Globus pallidus (tissue), 1 donor: ENCODE data around the gene AARSD1.
"Not testable (repeated sequence)": the region's sequence is repeated elsewhere in the genome, so short reads cannot be mapped to it uniquely, and the experiment has no call there.

Experiments used
- DNase-seq: peaks from one replicate; pipeline ENCODE4 v3.0.0-alpha.2; 2015; ENCODE audit warnings: low spot score

AARSD1 gene

GRCh38 chr17:42964161-42964932 lies at the start of gene AARSD1:
Gene AARSD1 (minus strand): TSS chr17:42964454. CDS start chr17:42964440, 14 bp downstream.
- peak; percentile 87 for DNase-seq

GRCh38 chr17:43013296-43013695 lies 49.0 kb upstream of the AARSD1 start:
- DNase-seq, result no peak

- DNase-seq, result no peak
Measured at GRCh38 chr17:43011728-43012472, 47.6 kb upstream of the AARSD1 start.

DNA sequence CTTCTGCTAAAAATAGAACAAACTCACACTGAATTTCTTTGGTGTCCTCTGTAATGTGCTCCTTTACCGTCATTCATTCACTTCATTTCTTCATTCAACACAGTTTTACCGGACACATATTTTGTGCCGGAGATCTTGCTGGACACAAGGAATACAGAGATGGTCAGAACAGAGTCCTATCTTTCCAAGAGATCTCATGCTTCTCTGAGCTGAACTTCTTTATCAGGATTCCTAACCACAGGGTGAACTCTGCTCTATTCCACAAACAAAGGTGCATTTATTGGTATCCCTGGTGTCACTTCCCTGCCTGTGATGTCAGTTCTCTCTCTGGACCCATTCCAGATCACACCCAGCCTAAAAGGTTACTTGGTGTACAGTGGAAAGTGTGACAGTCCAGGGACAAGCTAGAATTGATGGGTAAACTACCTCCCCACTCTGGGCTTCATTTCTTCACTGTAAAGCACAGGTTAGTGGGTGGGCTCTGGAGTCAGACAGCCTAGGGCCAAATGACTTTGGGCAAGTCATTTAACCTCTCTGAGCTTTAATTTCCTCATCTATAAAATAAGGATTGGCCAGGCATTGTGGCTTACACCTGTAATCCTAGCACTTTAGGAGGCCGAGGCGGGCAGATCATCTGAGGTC lies 46.5 kb upstream of the AARSD1 start:
- DNase-seq, result no peak

DNA sequence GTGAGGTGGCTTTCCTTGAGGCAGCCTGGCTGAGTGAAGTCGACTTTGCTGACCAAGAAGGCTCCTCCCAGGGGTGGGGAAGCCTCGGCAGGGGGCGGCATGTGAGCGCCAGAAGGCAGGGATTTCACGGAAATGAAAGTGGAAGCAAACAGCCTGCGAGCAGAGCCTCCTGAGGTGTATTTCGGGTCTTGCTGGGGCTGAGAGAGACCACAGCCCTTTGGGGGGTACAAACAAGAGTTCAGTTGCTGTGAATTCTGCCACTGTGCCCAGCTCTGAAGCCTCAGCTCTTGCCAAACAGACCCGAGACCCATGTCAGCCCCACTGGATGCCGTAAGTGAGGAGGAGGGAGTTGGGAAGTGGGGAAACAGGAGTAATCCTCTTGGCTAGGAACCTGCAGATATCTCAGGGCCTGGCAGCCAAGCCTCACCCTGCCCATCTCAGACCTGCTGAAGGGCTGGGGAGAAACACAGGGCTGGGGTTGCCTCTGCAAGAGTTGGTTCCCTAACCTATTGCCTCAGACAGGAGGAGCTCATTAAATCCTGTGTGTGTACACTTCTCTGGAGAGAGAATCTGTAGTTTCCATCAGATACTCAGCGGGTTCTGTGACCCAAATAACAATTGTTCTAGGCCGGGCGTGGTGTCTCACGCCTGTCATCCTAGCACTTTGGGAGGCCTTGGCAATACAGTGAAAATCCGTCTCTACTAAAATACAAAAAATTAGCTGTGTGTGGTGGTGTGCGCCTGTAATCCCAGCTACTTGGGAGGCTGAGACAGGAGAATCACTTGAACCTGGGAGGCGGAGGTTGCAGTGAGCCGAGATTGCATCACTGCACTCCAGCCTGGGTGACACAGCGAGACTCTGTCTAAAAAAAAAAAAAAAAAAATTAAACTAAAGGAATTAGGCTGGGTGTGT lies 42.6 kb upstream of the AARSD1 start, which contains the start of gene IFI35:
IFI35 (plus strand) TSS at position 146 of the 913 bp plus-strand sequence; CDS start at position 310, 164 bp downstream.
- DNase-seq, result peak; percentile 77

DNA sequence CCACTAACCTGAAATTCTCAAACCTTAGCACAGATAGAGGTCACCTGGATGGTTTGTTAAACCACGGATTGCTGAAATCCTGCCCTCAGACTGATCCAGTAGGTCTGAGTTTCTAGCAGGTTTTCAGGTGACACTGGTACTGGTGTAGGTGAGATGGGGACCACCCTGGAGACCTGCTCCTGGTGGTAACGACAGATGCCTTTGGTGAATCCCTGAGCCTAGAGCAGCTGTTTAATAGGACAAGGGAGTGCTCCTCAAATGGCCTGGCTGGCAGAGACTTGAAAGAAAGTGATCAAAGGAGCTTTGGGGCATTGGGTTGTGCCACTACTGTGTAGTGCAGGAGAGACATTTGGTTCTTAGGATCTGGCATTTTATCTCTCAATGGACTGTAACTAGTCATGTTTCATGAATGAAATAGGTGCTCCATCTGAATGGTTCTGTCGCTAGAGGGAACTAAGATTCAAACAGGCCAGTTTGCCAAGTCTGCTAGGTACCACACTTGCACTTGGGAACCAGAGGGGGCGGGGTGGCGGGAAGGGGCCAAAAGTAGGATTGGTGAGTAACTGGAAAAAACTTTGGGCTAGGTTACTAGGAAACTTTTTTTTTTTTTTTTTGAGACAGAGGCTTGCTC lies 39.4 kb upstream of the AARSD1 start:
- no peak for DNase-seq

DNA sequence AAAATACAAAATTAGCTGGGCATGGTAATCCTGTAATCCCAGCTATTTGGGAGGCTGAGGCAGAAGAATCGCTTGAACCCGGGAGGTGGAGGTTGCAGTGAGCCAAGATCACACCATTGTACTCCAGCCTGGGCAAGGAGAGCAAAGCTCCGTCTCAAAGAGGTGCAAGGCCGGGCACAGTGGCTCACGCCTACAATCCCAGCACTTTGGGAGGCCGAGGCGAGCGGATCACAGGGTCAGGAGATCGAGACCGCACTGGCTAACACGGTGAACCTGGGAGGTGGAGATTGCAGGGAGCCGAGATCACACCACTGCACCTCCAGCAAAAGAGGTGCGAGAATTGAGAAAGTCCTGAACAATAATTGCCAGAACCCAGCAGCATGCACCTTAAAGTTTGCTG lies 36.6 kb upstream of the AARSD1 start:
- DNase-seq, result not testable (repeated sequence)

GRCh38 chr17:42999003-42999525 lies 34.8 kb upstream of the AARSD1 start:
- DNase-seq, result no peak

DNA sequence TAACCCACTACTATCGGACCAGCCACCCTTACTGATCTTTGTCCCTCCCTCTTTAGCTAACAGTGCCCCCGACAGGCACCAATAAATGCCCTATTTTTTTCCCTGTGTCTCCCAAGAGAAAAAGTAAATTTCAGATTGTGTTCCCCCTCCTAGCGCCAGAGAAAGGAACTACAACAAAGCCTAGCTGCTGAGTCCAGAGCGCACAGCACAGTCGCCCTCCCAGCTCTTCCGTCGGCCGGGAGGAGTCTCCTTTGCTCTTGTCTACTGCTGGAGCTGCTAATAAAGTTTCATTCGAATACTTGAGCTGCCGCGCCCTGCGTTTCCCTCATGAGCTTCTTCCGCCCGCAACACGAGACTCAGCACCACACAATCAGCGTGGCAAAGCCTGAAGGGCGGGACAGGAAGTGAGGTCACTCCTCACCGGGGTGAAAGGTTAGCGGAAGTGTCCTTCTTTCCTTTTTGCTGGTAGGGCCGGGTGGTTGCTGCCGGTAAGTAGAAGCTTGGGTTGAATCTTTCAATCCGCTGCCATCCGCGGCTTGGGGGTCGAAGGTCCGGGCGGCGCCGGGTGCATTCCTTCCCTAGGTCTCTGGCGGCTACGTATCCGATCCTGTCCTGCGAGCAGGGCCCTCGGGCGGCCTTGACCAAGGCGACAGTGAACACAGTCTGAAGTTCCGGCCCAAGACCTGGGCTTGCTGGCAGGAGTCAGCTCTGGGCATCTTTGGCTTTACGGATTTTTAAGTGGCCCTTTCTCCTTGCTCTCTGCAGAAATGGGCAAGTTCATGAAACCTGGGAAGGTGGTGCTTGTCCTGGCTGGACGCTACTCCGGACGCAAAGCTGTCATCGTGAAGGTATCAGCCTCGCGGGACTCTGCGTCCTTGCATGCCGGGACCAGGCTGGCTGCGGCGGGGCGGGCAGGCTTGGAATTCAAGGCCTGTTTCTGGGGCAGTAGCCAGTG lies 34.0 kb upstream of the AARSD1 start, which contains the start of gene RPL27:
RPL27 (plus strand) TSS at position 436 of the 955 bp plus-strand sequence; CDS start at position 768, 332 bp downstream.
- DNase-seq, result peak; percentile 100

- DNase-seq, result no peak
Measured at GRCh38 chr17:42997390-42997983, 33.2 kb upstream of the AARSD1 start.

DNA sequence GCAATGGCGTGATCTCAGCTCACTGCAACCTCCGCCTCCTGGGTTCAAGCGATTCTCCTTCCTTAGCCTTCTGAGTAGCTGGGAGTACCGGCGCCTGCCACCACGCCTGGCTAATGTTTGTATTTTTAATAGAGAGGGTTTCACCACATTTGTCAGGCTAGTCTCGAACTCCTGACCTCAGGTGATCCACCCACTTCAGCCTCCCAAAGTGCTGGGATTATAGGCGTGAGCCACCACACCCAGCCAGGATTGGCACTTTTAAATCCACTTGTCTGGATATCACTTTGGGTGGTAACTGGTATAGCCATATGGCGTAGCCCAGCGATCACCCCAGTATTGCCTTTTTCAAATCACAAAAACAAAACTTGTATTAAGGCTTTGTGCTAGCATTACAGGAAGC lies 29.7 kb upstream of the AARSD1 start:
- DNase-seq, result not testable (repeated sequence)

GRCh38 chr17:42992872-42993271 lies 28.6 kb upstream of the AARSD1 start:
- DNase-seq, result no peak

DNA sequence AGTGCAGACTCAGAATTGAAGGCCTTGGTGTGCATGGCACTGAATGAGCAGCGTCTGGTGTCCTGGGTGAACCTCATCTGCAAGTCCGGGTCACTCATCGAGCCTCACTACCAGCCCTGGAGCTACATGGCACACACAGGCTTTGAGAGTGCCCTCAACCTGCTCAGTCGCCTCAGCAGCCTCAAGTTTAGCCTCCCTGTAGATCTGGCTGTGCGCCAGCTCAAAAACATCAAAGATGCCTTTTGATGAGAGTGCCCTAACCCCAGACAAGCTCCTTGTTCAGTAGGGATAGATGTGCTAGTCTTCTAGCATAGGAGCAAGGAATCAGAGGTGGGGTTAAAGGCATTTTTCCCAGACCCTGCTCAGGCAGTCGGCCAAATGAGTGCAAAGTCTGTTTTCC lies 27.2 kb upstream of the AARSD1 start:
- DNase-seq, result no peak

DNA sequence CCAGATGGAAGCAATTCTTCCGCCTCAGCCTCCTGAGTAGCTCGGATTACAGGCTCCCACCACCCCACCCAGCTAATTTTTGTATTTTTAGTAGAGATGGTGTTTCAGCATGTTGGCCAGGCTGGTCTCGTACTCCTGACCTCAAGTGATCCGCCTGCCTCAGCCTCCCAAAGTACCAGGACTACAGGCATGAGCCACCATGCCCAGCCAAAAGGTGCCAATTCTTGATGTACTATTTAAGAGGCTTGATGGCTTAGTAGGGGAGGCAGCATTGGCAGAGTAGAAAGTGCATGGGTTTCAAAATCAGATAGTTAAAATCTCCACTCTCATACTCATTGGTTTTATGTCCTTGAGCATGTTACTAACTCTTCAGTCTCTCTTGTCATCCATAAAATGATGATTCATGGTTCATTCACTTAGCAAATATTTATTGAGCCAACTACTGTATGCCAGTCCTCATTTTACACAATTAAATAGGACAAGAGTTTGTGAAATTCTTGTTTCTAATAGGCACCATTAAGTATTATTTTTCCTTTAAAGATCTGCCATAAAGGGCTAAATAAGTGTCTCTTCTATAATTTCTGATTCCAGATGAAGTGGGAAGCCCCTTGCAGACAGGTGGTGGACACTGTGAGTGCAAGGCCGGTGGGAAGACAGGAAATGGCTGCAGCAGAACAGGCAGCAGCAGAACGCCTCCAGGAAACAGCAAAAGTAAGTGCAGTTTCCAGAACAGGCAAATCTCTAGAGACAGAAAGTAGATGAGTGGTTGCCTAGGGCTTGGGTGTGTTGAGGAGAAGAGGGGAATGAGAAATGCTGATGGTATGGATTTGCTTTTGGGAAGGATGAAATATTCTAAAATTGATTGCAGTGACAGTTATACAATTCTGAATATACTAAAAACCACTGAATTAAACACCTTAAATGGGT lies 25.7 kb upstream of the AARSD1 start:
- no peak for DNase-seq

DNA sequence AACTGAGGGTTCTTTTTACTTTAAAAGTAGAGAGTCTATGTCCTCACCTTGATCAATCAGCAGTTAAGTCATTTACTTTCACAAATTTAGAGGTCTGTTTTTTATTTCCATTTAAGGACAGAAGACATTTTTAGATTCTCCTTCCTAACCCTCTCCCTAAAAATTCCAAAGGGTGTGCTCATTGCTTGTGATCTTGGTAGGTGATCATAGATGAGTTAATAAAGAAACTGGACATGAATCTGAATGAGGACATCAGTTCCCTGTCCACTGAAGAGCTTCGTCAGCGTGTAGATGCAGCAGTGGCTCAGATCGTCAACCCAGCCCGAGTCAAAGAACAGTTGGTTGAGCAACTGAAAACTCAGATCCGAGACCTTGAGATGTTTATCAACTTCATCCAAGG lies 24.9 kb upstream of the AARSD1 start:
- no peak for DNase-seq

DNA sequence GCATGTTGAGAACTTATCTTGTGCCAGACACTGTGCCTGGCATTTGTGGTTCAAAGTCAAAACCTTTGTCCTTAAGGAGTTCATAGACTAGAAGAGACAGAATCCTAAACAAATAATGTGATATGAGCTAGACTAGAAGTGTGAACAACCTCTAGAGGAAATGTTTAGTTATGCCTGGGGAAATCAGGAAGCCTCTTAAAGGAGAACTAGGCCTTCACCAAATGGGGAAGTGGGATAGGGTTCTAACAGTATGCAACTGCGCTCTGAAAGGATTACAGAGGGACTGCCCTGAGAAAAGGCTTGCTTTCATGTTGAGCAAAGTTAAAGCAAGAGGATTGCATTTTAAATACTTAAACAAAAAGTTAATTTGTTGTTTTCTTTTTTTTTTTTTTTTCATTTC lies 21.0 kb upstream of the AARSD1 start:
- DNase-seq, result peak; percentile 39

- no peak for DNase-seq
Measured at GRCh38 chr17:42982266-42982665, 18.0 kb upstream of the AARSD1 start.

DNA sequence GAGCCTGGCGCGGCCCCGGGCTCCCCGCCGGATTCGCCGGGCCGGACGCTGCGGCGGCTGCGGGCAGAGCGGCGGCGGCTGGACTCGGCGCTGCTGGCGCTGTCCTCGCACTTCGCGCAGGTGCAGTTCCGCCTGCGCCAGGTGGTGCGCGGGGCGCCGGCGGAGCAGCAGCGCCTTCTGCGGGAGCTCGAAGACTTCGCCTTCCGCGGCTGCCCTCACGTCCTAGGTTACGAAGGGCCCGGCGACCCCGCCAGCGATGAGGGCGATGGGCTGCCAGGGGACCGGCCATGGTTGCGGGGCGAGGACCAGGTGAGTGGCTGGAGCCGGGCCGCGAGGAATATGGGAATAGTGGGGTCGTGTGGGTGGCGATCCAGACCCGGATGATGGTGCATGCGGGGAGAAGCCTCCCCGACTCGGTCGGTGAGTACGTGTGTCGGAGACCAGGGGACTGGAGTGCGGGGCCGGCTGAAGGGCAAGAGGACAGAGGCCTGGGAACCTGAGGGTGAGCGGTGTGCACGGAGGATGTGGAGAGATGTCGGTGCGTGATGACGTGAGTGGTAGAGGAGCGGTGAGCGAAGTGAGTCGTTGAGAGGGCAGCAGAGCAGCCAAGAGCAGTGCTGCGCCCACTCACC lies 16.6 kb upstream of the AARSD1 start:
- DNase-seq, result no peak
